Skeletal muscle cell (primary cell): ENCODE measurements around the gene ARL4C.
A peak's percentile ranks its signal among the peaks of the same experiment; 100 is the strongest.

ENCODE experiments used
- DNase-seq: peaks from one replicate; pipeline ENCODE4 v3.0.0-alpha.2; 2010; ENCODE audit warnings: low read depth
- H3K4me3 ChIP-seq: 2 replicates; pipeline ENCODE4 v1.5.1; 2011; ENCODE audit warnings: low read depth, mild to moderate bottlenecking, control low read depth, low read length, moderate library complexity

Gene ARL4C

GRCh38 chr2:234496835-234497593 lies at the start of gene ARL4C:
ARL4C (minus strand) TSS chr2:234497081; CDS start chr2:234496586, 495 bp downstream.
- peak within 1 kb of the TSS; percentile 58 for H3K4me3 ChIP-seq
- peak; percentile 41 for DNase-seq

- no peak overlapping the region for H3K4me3 ChIP-seq
- DNase-seq, result no peak
These were observed 48.1 kb upstream of the ARL4C start for GRCh38 chr2:234544659-234545611.

- no peak overlapping the region for H3K4me3 ChIP-seq
- DNase-seq, result no peak
These were observed 45.9 kb upstream of the ARL4C start for GRCh38 chr2:234542742-234543141.

GRCh38 chr2:234537929-234538328 lies 41.0 kb upstream of the ARL4C start:
- DNase-seq, result no peak
- H3K4me3 ChIP-seq, result no peak overlapping the region

GRCh38 chr2:234536178-234536965 lies 39.5 kb upstream of the ARL4C start:
- DNase-seq, result no peak
- no peak overlapping the region for H3K4me3 ChIP-seq

GRCh38 chr2:234535464-234535863 lies 38.6 kb upstream of the ARL4C start:
- no peak for DNase-seq

GRCh38 chr2:234534515-234534914 lies 37.6 kb upstream of the ARL4C start:
- H3K4me3 ChIP-seq, result no peak overlapping the region
- no peak for DNase-seq

More at GRCh38 chr2:234535464-234535863, 38.6 kb upstream of the ARL4C start:
- H3K4me3 ChIP-seq, result no peak overlapping the region

- DNase-seq, result no peak
These were observed 36.7 kb upstream of the ARL4C start for GRCh38 chr2:234533626-234534025.

GRCh38 chr2:234528410-234529148 lies 31.7 kb upstream of the ARL4C start:
- no peak overlapping the region for H3K4me3 ChIP-seq
- DNase-seq, result no peak

More at GRCh38 chr2:234533626-234534025, 36.7 kb upstream of the ARL4C start:
- no peak overlapping the region for H3K4me3 ChIP-seq

GRCh38 chr2:234526711-234527110 lies 29.8 kb upstream of the ARL4C start:
- no peak overlapping the region for H3K4me3 ChIP-seq
- no peak for DNase-seq

- DNase-seq, result no peak
These were observed 24.7 kb upstream of the ARL4C start for GRCh38 chr2:234521536-234521935.

GRCh38 chr2:234518986-234519642 lies 22.2 kb upstream of the ARL4C start:
- no peak overlapping the region for H3K4me3 ChIP-seq
- no peak for DNase-seq

More at GRCh38 chr2:234521536-234521935, 24.7 kb upstream of the ARL4C start:
- no peak overlapping the region for H3K4me3 ChIP-seq

GRCh38 chr2:234517971-234518370 lies 21.1 kb upstream of the ARL4C start:
- DNase-seq, result no peak
- no peak overlapping the region for H3K4me3 ChIP-seq

- DNase-seq, result no peak
These were observed 18.2 kb upstream of the ARL4C start for GRCh38 chr2:234514873-234515638.

GRCh38 chr2:234514099-234514498 lies 17.2 kb upstream of the ARL4C start:
- no peak for DNase-seq
- H3K4me3 ChIP-seq, result no peak overlapping the region

More at GRCh38 chr2:234514873-234515638, 18.2 kb upstream of the ARL4C start:
- no peak overlapping the region for H3K4me3 ChIP-seq

- no peak overlapping the region for H3K4me3 ChIP-seq
- no peak for DNase-seq
These were observed 16.2 kb upstream of the ARL4C start for GRCh38 chr2:234512884-234513669.

- no peak for DNase-seq
- no peak overlapping the region for H3K4me3 ChIP-seq
These were observed 6.0 kb upstream of the ARL4C start for GRCh38 chr2:234502919-234503285.
